NCI-H1694 (cell line): ENCODE results near the gene TRAFD1.

ENCODE experiments used
- DNase-seq: peaks from one replicate; lab custom pipeline; 2025; lab: John Stamatoyannopoulos, UW

TRAFD1 gene

DNA sequence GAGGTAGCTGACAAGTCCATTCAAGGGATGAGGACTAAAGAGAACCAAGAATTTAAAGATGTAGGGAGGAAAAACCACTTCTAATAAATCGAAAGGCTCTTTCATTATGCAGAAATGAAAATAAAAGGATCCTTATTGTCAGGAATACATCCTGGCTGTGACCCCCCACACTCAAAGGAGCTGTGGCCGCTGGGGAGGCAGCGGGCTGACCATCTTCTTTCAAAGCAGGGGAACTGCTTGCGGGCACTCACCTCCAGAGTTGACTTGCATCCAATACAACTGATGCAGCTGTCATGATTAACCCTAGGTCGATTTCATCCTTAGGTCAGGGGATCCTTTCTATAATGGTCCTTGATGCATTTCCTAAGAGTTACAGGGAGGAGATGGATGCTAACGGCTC, 35.3 kb downstream of the TRAFD1 start:
- no peak for DNase-seq

- DNase-seq = no peak
Measured at GRCh38 chr12:112161711-112162110, 36.4 kb downstream of the TRAFD1 start.

DNA sequence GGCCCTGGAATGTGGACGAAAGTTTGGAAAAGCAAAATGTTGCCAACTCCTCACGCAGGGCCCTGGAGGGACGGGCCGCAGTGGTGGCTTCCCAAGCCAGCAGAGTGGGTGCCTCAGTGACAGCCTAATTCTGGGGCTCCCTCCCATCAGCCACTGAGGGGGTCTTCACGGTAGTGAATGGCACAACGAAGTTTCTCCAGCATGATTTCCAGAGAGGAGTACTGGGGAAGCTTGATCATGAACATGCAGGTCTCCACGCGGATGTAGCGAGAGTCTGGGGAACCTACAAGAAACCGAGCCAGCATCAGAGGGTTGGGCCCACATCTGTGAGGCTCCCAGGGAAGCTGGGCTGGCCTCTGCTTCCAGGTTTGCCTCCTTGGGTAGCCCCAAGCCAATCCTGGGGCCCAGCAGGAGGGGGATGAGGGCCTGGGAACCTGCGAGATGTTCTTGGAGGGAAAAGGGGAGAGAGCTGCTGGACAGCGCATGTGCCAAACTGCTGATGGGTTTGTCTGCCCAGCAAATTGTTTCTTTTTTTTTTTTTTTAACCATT, 37.0 kb downstream of the TRAFD1 start:
- no peak for DNase-seq

GRCh38 chr12:112163056-112163455, 37.7 kb downstream of the TRAFD1 start:
- DNase-seq = no peak

GRCh38 chr12:112163471-112163991, 38.2 kb downstream of the TRAFD1 start:
- no peak for DNase-seq

GRCh38 chr12:112164011-112164660, 38.8 kb downstream of the TRAFD1 start:
- DNase-seq = no peak

GRCh38 chr12:112165624-112166023, 40.3 kb downstream of the TRAFD1 start:
- no peak for DNase-seq

DNA sequence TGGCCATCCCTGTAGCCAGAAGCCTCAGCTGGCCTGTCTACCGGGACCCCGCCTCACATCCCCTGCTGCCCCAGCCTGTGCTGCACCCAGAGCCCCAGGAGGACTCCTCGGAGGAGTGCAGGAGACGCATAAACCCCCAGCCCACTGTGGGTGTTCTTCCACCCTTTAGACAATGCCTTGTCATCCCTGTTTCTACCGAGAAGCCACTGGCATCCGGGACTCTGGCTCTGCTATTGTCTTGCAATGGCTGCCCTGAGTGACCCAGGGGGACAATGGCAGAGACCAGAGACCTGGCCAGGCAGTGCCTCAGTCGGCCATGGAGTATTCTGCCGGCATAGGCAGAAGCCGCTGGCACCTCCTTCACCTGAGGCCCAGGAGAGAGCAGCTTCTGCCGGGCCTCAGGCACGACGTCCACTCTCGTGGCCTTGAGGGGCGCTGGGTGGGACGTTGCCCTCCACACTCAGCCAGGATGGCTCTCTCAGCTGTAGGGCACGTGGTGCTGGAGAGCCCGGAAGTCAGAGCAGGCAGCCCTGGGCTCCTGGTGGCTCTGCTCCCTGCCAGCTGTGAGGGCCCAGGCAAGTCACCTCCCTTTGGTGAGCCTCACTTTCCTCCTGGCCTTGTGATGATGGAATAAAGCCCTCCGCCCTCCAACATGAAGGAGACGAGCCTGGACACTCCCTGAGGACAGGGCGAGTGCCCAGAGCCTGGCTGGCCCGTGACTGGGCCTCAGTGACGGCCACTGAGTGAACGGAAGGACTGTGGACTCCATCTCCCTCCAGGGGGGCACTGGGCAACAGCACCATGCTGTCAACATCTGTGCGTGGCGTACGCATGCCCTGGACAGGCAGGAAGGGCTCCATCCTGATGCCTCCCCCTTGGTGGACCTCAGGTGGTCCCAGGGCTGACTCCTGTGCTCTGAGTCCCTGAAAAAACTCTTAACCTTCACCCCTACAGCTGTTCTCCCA, 41.0 kb downstream of the TRAFD1 start:
- no peak for DNase-seq

DNA sequence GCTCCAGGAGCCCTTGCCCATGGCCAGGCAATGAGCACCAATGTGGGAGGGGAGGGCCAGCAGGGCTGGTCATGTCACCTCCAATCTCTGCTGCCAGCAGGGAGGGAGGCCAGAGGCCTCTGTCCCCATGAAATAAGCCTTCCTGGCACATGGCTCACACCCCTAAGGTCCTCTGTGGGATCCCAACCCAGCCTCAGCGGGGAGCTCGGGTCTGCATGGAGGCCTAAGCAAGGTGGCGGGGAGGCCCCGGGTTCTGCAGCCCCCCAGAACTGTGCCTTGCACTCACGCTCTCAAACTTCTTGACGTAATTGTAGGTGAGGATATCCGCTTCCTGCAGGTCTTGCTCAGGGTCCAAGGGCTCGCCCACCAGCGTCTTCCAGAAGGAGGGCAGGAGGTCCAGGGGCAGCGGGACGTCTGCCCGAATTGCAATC, 41.7 kb downstream of the TRAFD1 start:
- no peak for DNase-seq

- no peak for DNase-seq
Measured at GRCh38 chr12:112167718-112168525, 42.6 kb downstream of the TRAFD1 start.

GRCh38 chr12:112168561-112168971, 43.2 kb downstream of the TRAFD1 start:
- no peak for DNase-seq

GRCh38 chr12:112169161-112169872, 44.0 kb downstream of the TRAFD1 start:
- no peak for DNase-seq

DNA sequence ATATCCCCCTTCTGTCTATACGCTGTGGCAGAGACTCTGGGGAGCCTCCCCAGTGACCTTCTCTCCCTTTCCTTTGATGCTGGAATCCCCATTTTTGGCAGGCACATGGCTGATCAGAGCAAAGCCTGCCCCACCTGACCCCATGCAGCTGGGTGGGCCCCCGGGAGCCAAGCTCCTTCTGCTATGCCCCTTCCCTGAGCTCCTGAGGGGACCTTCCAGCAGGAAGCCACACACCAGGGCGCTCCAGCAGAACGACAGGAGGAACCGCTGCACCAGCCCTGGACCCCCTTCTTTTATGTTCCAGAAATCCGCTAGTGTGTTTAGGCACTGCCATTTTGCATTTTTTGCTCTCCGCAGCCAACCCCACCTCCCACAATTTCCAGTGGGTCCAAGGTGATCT, 44.6 kb downstream of the TRAFD1 start:
- DNase-seq = no peak

- DNase-seq = no peak
Measured at GRCh38 chr12:112170376-112170775, 45.0 kb downstream of the TRAFD1 start.

DNA sequence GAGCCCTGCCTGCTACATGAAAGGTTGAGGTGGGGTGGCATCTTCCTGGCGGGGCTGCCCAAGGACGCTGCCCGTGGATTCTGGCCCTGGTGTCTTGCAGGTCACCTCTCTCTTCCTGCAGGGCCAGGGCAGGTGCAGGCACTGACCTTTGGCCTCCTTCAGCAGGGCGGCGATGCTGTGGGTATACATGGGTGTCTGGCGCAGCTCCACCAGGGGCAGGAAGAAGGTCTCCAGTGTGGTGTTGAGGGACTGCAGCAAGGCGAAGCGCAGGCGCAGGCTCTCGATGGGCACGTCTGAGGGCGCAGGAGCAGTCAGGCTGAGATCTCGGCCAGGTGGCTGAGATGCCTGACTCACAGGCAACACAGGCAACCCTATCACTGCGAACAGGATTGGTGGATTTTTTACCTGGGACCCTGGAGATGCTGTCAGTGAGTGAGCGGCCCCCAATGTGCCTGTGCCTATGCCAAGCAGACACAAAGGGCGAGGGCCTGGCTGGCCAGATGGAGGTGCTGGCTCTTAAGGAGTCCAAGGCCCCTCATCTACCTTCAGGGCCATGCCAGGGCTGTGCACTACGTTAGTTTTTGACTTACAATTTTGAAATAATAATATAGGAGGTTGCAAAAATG, 45.7 kb downstream of the TRAFD1 start:
- DNase-seq = no peak

DNA sequence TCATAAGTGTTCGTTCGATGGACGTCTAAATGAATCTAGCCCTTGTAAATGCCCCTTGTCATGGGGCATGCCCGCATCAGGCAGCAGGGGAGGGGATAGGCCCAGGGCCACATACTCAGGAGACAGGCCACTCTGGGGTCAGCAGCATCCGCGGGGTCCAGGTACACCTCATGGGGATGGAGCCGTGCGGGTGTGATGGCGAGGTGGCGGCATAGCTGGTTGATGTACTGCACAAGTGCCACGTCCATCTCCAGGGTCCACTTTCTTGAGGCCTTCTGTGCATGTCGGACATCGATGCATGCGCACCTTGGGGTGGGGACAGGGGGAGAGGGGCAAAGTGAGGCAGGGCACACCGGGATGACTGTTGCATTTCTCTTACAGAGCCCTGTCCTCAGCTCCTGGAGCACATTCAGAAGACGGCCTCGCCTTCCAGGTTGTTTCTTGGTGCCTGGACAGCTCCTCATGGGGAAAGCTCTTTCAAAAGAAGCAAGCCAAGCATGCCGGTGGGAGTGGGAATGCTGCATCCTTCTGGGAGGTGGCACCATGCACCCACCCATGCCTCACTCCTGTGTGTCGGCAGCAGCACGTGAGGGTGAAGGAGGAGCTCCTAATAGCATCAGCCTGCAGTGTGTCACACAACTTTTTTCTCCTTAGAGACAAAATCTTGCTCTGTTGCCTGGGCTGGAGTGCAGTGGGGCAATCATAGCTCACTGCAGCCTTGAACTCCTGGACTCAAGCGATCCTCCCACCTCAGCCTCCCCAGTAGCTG, 47.4 kb downstream of the TRAFD1 start:
- no peak for DNase-seq

- no peak for DNase-seq
Measured at GRCh38 chr12:112175361-112176155, 50.2 kb downstream of the TRAFD1 start.

GRCh38 chr12:112176321-112177010, 51.1 kb downstream of the TRAFD1 start:
- no peak for DNase-seq
